Choroid plexus epithelial cell (primary cell): ENCODE data around the gene COX7A2L.
"Not testable (repeated sequence)": the region's sequence is repeated elsewhere in the genome, so short reads cannot be mapped to it uniquely, and the experiment has no call there.

Experiments used
- DNase-seq: peaks from one replicate; pipeline ENCODE4 v3.0.0-alpha.2; 2010; ENCODE audit warnings: low read depth
- H3K4me3 ChIP-seq: 2 replicates; pipeline ENCODE4 v1.5.1; 2011; ENCODE audit warnings: low read depth, mild to moderate bottlenecking, control low read depth, low read length, moderate library complexity
- CTCF ChIP-seq: conservative IDR thresholded peaks from 2 replicates; pipeline ENCODE4 v1.5.1; 2011; ENCODE audit warnings: low read depth, mild to moderate bottlenecking, control low read depth, inconsistent platforms, low read length, moderate library complexity

The COX7A2L gene

GRCh38 chr2:42390401-42390969, 29.5 kb upstream of the COX7A2L start:
- DNase-seq: no peak
- TF ChIP-seq CTCF: no peak
- no peak overlapping the region for H3K4me3 ChIP-seq

GRCh38 chr2:42386682-42387081, 25.7 kb upstream of the COX7A2L start:
- peak; percentile 49 for TF ChIP-seq CTCF
- H3K4me3 ChIP-seq: no peak overlapping the region
- peak; percentile 25 for DNase-seq

DNA sequence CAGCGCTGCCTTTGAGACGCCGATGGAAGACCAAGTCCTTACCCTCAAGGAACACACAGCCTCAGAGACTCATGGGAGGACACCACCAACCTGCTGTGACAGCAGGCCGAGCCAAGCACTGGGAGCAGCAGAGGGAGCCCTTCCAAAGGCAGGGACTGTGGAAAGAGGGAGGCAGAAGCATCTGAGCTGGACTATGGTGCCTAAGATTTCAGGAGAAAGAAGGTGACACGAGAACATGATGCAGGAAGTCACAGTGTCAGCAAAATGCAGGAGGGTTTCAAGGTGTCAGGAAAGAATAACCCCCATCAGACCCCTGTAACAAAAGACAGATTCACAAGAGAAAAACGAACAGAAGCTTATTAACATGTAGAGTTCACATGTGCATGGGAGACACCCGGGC, 24.2 kb upstream of the COX7A2L start:
- TF ChIP-seq CTCF: peak; percentile 61
- H3K4me3 ChIP-seq: no peak overlapping the region

GRCh38 chr2:42383855-42384530, 23.0 kb upstream of the COX7A2L start:
- DNase-seq: no peak
- no peak for TF ChIP-seq CTCF
- H3K4me3 ChIP-seq: no peak overlapping the region

More for the DNA sequence above, 24.2 kb upstream of the COX7A2L start:
- peak; percentile 32 for DNase-seq

GRCh38 chr2:42382144-42382543, 21.1 kb upstream of the COX7A2L start:
- no peak for TF ChIP-seq CTCF
- no peak for DNase-seq
- H3K4me3 ChIP-seq: no peak overlapping the region

- not testable (repeated sequence) for H3K4me3 ChIP-seq
Measured at GRCh38 chr2:42380026-42380425, 19.0 kb upstream of the COX7A2L start.

GRCh38 chr2:42378415-42378814, 17.4 kb upstream of the COX7A2L start:
- DNase-seq: no peak
- no peak for TF ChIP-seq CTCF
- H3K4me3 ChIP-seq: no peak overlapping the region

More at GRCh38 chr2:42380026-42380425, 19.0 kb upstream of the COX7A2L start:
- DNase-seq: not testable (repeated sequence)
